ENCODE results near the gene CCNDBP1. TPM values are rescaled to one million over a fixed set of nuclear protein-coding genes. Genes with fewer than 3 reads are reported as not detected.

Gene CCNDBP1
- total RNA-seq, 1 donor from 2014 or later = 39.0 TPM

- no peak for TF ChIP-seq CTCF (IDR thresholded peaks at IDR 0.05; ENCODE audit: insufficient read depth, low read length, severe bottlenecking)
- Histone ChIP-seq H3K4me3 (ENCODE audit: low read depth, low read length) (no peak overlapping the region), H3K36me3 (ENCODE audit: control insufficient read depth, insufficient read depth, low read length) (no peaks in the 10 kb centered on the region), H3K27me3 (ENCODE audit: control insufficient read depth, insufficient read depth, low read length) (peaks cover under 1% of the 10 kb centered on the region)
- no peak for DNase-seq (ENCODE audit: low read depth)
- no peak for FAIRE-seq
Measured at GRCh38 chr15:43212951-43213350, 27.7 kb downstream of the CCNDBP1 start.

- DNase-seq (ENCODE audit: low read depth) = no peak
- no peak for TF ChIP-seq CTCF (IDR thresholded peaks at IDR 0.05; ENCODE audit: insufficient read depth, low read length, severe bottlenecking)
- Histone ChIP-seq H3K4me3 (ENCODE audit: low read depth, low read length) (no peak overlapping the region), H3K36me3 (ENCODE audit: control insufficient read depth, insufficient read depth, low read length) (no peaks in the 10 kb centered on the region), H3K27me3 (ENCODE audit: control insufficient read depth, insufficient read depth, low read length) (no peaks in the 10 kb centered on the region)
- no peak for FAIRE-seq
Measured at GRCh38 chr15:43213466-43213865, 28.3 kb downstream of the CCNDBP1 start.

GRCh38 chr15:43214169-43214568 is 29.0 kb downstream of the CCNDBP1 start:
- FAIRE-seq = no peak
- no peak overlapping the region for H3K4me3 ChIP-seq (ENCODE audit: low read depth, low read length)
- no peaks in the 10 kb centered on the region for H3K36me3 ChIP-seq (ENCODE audit: control insufficient read depth, insufficient read depth, low read length)

GRCh38 chr15:43214592-43215295 is 29.5 kb downstream of the CCNDBP1 start:
- H3K4me3 ChIP-seq (ENCODE audit: low read depth, low read length) = no peak overlapping the region
- no peaks in the 10 kb centered on the region for H3K36me3 ChIP-seq (ENCODE audit: control insufficient read depth, insufficient read depth, low read length)
- H3K27me3 ChIP-seq (ENCODE audit: control insufficient read depth, insufficient read depth, low read length) = no peaks in the 10 kb centered on the region
- FAIRE-seq (no peak), DNase-seq (ENCODE audit: low read depth) (no peak)
- TF ChIP-seq CTCF (IDR thresholded peaks at IDR 0.05; ENCODE audit: insufficient read depth, low read length, severe bottlenecking) = no peak

More at GRCh38 chr15:43214169-43214568, 29.0 kb downstream of the CCNDBP1 start:
- no peaks in the 10 kb centered on the region for H3K27me3 ChIP-seq (ENCODE audit: control insufficient read depth, insufficient read depth, low read length)
- no peak for DNase-seq (ENCODE audit: low read depth)
- no peak for TF ChIP-seq CTCF (IDR thresholded peaks at IDR 0.05; ENCODE audit: insufficient read depth, low read length, severe bottlenecking)

- TF ChIP-seq CTCF (IDR thresholded peaks at IDR 0.05; ENCODE audit: insufficient read depth, low read length, severe bottlenecking) = no peak
- FAIRE-seq (no peak), DNase-seq (ENCODE audit: low read depth) (peak; percentile 74)
- Histone ChIP-seq H3K27me3 (ENCODE audit: control insufficient read depth, insufficient read depth, low read length) (no peaks in the 10 kb centered on the region), H3K36me3 (ENCODE audit: control insufficient read depth, insufficient read depth, low read length) (no peaks in the 10 kb centered on the region), H3K4me3 (ENCODE audit: low read depth, low read length) (no peak overlapping the region)
Measured at GRCh38 chr15:43215961-43216360, 30.8 kb downstream of the CCNDBP1 start.
